Measurements from ENCODE around the gene SORCS2.

DNA sequence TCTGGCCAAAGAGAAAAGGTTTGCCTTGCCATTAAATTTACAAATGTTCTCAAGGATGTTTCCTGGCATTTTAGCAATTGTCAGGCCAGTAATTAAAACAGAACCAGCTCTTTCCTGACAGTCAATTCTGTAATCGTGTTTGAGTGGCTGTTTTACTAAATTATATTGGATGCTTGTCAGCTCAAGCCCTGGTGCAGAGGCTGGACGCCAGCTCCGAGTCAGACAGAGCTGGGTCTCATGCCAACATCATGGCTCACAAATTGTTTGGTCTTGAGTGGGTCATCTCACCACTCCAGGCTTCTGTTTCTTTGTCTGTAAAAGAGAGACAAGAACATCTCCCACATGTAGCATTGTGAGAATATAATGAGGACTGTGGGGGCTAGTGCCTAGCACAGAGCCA lies 432.7 kb downstream of the SORCS2 start:
- TF ChIP-seq, protein P1, sequence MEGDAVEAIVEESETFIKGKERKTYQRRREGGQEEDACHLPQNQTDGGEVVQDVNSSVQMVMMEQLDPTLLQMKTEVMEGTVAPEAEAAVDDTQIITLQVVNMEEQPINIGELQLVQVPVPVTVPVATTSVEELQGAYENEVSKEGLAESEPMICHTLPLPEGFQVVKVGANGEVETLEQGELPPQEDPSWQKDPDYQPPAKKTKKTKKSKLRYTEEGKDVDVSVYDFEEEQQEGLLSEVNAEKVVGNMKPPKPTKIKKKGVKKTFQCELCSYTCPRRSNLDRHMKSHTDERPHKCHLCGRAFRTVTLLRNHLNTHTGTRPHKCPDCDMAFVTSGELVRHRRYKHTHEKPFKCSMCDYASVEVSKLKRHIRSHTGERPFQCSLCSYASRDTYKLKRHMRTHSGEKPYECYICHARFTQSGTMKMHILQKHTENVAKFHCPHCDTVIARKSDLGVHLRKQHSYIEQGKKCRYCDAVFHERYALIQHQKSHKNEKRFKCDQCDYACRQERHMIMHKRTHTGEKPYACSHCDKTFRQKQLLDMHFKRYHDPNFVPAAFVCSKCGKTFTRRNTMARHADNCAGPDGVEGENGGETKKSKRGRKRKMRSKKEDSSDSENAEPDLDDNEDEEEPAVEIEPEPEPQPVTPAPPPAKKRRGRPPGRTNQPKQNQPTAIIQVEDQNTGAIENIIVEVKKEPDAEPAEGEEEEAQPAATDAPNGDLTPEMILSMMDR (IDR thresholded peaks at IDR 0.05): no peak
- TF ChIP-seq POLR2A (IDR thresholded peaks at IDR 0.05): no peak

Measured in prostate gland (tissue), 2 donors.